Thyroid gland (tissue), 4 donors: ENCODE results near the gene ATP9B.

Experiments
- POLR2A ChIP-seq, 2 donors: fragments of 450-650 bp; IDR thresholded peaks; one replicate each; pipeline ENCODE4 v1.6.1; 2017; ENCODE audit warnings: antibody characterized with exemption in 2 of 2, mild to moderate bottlenecking in 2 of 2, moderate library complexity in 1 of 2
- TF ChIP-seq, protein P1 (sequence below), 6 experiments: fragments of 200-600 bp in 3 of 6; fragments of 450-650 bp in 3 of 6; sonication (generic) in 3 of 6; IDR thresholded peaks; one replicate each; pipeline ENCODE4 v1.5.1; 2016 to 2019; ENCODE audit warnings: antibody characterized with exemption in 6 of 6, mild to moderate bottlenecking in 2 of 6, inconsistent platforms in 1 of 6, moderate library complexity in 1 of 6

- TF ChIP-seq, protein P1, sequence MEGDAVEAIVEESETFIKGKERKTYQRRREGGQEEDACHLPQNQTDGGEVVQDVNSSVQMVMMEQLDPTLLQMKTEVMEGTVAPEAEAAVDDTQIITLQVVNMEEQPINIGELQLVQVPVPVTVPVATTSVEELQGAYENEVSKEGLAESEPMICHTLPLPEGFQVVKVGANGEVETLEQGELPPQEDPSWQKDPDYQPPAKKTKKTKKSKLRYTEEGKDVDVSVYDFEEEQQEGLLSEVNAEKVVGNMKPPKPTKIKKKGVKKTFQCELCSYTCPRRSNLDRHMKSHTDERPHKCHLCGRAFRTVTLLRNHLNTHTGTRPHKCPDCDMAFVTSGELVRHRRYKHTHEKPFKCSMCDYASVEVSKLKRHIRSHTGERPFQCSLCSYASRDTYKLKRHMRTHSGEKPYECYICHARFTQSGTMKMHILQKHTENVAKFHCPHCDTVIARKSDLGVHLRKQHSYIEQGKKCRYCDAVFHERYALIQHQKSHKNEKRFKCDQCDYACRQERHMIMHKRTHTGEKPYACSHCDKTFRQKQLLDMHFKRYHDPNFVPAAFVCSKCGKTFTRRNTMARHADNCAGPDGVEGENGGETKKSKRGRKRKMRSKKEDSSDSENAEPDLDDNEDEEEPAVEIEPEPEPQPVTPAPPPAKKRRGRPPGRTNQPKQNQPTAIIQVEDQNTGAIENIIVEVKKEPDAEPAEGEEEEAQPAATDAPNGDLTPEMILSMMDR (IDR thresholded peaks at IDR 0.05): no peak
- TF ChIP-seq POLR2A (IDR thresholded peaks at IDR 0.05): no peak
These were observed 278.9 kb downstream of the ATP9B start for GRCh38 chr18:79348066-79348465.
